Astrocyte (in vitro differentiated cells and primary cell): ENCODE measurements around the gene PRKCE.

ENCODE experiments used
- EZH2 ChIP-seq: IDR thresholded peaks from 2 replicates; pipeline ENCODE4 v1.6.1; 2012; ENCODE audit warnings: mild to moderate bottlenecking, low read length, inconsistent platforms; ENCODE audit not compliant: insufficient read depth
- TF ChIP-seq, protein P1 (sequence below): IDR thresholded peaks from 2 replicates; pipeline ENCODE4 v1.5.1; 2011; ENCODE audit warnings: low read depth, mild to moderate bottlenecking, inconsistent platforms, low read length, moderate library complexity; ENCODE audit not compliant: insufficient read depth

DNA sequence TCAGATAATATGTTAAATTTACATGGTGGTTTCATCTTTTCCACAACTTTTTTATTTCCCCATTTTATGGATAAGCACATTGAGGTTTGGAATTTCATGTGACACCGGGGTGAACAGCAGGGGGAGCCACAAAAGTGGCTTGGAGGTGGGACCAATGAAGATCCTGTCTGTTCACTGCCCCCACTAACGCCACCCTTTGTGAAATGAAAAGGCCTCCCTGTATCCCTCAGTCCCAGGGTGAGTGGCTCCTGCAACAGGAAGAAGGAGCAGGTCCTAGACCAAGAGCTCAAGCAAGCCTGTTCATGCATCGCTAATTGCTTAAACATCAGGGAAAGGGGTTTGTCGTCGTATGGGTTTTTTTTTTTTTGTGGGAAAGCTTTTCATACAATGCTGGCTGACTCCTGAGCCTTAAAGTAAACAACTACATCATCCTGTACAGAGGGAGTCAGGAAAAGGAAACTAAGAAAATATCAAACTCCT, 377.9 kb downstream of the PRKCE start:
- TF ChIP-seq, protein P1, sequence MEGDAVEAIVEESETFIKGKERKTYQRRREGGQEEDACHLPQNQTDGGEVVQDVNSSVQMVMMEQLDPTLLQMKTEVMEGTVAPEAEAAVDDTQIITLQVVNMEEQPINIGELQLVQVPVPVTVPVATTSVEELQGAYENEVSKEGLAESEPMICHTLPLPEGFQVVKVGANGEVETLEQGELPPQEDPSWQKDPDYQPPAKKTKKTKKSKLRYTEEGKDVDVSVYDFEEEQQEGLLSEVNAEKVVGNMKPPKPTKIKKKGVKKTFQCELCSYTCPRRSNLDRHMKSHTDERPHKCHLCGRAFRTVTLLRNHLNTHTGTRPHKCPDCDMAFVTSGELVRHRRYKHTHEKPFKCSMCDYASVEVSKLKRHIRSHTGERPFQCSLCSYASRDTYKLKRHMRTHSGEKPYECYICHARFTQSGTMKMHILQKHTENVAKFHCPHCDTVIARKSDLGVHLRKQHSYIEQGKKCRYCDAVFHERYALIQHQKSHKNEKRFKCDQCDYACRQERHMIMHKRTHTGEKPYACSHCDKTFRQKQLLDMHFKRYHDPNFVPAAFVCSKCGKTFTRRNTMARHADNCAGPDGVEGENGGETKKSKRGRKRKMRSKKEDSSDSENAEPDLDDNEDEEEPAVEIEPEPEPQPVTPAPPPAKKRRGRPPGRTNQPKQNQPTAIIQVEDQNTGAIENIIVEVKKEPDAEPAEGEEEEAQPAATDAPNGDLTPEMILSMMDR, result no peak
- TF ChIP-seq EZH2, result no peak
